ENCODE results near the gene NCAM2.

The NCAM2 gene

DNA sequence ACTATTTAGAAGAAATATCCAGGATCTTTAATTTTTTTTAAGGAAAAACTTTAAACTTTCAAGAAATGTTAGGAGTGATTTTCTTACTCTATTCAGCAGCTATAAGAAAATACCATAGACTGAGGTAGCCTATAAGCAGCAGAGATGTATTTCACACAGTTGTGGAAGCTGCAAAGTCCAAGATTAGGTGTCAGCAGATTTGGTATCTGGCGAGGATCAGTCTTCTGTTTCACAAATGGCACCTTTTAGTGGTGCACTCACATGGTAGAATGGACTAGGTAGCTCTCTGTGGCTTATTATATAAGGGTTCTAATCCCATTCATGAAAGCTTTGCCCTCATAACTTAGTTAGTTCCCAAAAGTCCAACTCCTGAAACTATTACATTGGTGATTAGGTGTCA is 207.4 kb downstream of the NCAM2 start:
- no peak for DNase-seq

DNA sequence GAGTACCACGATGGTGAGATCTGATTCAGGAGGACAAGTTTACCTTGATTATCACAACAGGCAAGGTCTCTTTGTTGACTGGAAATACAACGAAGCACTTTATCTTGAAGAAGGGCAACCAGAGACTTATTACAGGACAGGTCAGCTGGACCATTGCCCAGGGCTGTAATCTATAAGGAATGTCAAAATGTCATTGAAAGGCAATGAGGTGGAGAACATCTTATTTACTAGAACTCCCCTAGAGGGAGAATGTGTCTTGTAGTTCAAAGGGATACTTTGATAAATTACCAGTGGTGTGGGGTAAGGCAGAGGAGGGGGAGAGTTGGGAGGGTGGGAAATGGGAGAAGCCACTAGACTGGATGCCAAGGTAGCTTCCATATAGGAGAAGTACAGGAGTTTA is 212.3 kb downstream of the NCAM2 start:
- DNase-seq = no peak

DNA sequence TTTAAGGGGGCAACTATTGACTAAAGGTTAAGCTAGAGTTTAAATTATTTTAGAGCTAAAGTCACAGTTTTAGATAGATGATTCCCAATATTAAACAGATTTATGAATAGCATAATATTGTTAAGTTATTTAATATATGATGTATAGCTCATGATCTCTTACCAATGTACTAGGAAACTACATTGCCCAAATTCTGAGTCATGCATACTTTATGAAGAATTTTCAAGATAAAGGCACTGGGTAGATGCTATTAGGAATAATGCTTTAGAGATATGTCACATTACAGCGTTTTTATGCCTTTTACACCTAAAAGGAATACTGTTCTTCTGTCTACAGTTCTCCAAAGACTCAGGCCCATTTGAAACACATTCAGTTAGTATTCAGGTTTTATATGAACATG is 215.1 kb downstream of the NCAM2 start:
- no peak for DNase-seq

DNA sequence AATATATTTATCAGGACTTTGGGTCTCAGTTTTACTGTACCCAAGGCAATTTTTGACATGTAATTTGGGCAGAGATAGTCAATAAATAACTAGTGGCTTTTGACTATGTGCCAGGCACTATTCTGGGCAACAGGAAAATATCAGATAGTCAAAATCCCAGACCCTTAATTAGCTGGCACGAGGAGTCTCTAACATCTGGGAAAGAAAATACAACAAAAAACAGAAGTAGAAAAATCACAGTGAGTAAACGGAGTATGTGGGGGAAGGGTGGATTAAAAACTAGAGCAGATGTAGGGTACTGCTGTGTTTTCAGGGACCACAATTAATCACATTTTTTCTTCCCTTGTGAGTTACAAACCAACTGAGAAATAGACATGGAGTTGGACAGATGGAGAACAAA is 217.8 kb downstream of the NCAM2 start:
- DNase-seq = no peak

DNA sequence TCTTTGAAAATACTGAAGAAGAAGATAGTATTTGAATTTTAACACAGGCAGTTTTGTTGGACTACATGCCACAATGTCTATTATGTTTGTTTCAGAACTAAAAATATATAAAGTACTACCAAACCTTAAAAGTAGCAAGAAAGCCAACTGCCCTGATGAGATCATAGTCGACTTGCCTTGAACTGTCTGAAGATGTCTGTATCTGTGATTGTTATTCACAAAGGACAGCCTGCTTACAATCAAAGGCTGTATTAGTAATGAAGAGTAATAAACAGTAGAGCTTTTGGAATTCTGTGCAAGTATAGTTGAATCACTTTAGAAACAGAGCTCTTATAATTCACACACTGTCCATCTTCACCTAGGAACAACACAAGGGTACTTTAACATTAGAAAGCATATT is 228.3 kb downstream of the NCAM2 start:
- no peak for DNase-seq

DNA sequence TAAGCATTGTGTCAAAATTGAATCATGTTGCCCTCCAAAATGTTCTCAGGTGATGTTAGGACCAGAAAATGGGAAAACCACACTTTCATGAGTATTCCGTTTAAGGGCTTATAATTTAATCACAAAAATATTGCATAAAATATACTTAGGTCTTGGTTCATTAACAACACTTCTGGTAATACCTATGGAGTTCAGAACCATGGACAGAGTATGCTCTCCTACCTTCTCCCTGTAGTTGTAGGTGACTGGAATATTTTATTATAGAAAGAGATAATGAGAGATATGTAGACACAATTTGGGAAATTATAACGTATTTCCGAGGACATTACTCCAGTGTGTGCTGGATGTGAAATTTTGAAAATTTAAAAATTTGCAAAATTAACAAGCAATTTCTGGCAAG is 232.5 kb downstream of the NCAM2 start:
- DNase-seq = no peak

DNA sequence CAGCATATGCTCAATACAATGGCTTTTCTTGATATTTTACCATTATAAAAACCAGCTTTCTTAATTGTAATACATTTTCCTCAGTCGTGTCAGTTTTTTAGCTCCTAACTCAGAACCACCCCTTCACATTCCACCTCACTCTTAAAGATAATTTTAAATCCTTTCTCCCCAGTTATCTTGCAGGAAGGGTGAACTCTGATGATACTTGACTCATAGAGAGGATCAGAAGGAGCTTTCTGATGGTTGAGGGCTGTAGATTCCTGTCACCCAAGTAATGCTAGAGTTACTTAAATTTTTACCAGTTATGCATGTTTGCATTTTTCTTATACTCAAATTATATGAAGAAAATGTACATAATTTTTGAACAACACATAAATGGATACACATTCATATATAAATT is 233.7 kb downstream of the NCAM2 start:
- no peak for DNase-seq

DNA sequence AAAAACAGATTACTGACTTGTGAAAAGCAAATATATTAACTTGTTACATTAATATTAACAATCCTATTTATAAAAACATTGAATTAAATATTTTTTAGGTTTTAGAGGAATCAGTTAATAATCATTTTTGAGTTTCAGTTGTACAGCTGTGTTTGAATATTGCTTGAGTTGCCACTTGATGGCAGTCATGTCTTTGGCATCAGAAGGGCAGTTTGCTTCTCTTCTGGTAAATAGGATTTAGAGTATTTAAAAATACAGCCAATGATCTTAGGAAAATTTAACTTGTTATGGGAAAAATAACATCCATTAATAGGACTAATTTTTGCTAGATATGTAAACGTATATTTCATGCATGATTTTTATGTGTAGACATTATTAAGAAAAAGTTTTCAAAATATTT is 234.1 kb downstream of the NCAM2 start:
- DNase-seq = peak in 22 of 56 donors; percentile 0 to 47 (median 6)

DNA sequence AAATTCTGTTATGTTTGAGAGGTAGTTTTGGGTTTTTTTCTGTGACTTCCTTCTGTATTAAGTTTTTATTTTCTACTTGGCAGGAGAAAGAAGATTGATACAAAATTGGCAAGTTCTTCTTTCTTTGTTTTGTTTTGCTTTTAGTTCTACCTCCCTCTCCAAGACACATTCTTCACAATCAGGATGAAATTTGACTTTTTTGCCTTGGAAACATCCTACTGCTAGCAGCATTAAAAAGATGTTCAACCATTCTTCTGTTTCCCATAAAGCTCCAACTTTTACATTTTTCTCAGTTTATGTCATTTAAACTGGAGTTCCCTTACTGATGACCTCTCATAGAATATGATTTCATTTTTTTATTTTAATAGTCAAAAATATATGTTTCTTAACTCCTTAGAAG is 234.8 kb downstream of the NCAM2 start:
- DNase-seq = no peak

DNA sequence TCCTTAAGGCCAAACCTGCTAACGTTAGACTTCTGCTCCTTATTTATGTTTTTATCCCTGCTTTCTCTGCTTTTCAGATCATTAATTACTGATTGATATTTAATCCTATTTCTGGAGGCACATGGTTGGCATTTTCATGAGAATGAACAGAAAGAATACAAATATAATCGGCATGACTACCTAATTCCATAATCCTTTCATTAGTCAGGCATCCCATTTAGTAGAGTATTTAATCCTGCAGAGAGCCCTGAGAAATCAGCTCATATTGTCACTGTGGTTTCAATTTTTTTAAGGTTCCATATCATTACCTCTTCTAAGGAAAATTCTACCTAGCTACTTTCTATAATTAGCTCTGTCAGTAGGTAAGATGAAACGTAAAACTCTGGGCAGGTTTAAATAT is 238.8 kb downstream of the NCAM2 start:
- no peak for DNase-seq

DNA sequence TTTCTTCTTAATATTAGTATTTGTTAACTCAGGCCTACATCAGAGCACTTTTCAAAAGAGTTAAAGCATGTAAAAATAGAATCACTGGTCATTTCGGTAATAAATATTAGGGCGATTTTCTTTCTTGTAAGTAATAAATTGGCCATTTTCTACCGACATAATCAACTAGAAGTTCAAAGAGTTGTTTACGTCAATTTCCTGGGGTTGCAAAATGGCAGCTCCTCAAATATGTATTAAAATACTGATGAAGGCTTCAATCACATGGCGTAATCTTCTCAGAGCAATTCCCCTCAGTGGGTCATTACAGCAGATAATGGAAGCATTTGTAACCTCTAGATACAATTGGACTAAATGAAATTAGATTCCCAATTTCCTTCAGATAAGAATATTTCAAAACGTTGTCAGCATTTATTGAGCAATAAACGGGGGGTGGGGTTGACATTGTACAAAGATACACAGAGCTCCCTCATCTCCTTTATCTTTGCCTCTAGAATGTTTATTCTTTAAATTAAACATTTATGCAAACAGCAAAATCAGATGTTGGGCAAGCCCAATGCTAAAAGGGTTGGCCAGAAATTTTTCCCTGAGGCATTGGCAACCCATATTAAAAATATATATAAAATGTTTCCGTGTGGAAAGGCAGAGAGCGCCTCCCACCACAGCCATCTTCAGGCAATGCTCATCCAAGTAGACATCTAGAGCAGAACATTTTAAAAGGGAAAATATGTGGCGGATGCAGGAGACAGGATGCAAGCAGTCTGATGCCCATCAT is 240.6 kb downstream of the NCAM2 start:
- DNase-seq = no peak

DNA sequence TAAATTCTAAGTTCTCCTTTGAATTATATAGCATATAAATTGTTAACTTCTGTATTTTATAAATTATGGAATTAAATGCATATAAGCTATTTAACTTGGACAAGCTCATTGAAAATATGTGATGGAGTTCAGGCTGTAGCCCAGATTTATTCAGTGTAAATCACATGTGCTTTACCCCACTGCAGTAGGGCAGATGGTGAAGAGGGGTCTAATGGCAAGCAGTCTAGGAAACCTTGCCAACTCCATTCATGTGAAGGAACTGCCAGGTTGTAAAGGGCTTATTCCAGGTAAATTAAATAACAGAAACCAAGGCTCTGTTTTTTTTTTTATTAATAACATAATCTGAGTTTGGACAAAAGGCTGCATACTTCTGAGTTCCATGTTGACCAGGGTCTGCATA is 243.2 kb downstream of the NCAM2 start:
- DNase-seq = no peak

DNA sequence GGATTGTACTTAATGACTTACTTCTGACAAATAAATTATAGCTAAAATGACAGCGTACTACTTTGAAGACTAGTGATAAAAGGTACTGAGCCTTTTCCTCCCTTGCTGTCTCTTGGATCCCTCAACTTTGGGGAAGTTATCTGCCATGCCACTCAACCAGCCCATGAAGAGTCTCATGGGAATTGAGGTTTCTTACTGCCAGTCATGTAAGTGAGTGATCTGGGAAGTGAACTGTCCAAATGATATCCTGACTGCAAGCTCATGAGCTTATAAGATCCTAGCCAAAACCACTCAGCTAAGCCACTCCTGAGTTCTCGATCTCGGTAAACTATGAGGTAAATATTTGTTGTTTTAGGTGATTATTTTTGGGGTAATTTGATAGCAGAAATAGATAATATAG is 247.8 kb downstream of the NCAM2 start:
- no peak for DNase-seq

DNA sequence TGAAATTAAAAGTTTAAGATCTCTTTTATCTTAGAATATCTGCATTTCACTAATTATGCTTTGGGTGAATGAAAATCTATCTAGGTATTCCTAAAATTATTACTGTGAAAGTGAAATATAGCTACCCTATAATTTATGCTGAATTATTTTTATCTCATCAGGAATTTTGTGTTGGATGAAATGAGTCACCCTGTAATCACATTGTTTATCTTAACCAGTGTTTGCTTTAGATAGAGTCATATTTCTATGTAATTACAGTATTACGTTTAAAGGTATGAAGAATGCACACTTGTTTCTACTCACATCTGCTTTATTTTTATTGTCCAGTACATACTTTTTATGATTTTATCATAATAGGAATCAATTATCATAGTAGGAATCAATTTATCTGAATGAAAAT is 249.2 kb downstream of the NCAM2 start:
- DNase-seq = no peak

DNA sequence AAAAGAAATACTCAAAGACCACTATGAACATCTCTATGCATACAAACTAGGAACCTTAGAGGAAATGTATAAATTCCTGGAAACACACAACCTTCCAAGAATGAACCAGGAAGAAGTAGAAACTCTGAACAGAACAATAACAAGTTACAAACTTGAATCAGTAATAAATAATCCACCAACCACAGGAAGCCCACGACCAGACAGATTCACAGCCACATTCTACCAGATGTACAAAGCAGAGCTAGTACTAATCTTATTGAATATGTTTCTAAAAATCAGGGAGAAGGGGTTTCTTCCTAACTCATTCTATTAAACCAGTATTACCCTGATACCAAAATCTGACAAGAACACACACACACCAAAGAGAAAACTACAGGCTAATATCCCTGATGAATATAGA is 263.8 kb downstream of the NCAM2 start:
- DNase-seq = no peak

DNA sequence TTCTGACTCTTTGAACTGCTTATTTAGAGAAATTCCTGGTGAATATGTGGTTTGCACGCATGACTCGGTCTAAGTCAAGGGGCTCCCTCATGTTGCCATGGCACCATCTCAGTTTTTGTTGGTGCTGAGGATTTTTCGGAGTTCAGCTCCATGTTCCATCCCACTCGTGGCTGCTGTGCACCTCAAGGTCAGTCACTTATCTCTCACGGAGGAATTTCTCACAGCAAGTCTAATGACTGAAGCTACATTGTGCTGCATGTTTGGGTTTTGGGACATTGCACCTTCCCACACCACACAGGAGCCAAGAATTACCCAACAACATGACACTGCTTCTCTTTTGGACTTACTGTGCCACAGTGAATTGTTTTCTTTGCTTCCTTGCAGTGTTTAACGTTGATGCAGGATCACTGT is 269.9 kb downstream of the NCAM2 start:
- DNase-seq = no peak

DNA sequence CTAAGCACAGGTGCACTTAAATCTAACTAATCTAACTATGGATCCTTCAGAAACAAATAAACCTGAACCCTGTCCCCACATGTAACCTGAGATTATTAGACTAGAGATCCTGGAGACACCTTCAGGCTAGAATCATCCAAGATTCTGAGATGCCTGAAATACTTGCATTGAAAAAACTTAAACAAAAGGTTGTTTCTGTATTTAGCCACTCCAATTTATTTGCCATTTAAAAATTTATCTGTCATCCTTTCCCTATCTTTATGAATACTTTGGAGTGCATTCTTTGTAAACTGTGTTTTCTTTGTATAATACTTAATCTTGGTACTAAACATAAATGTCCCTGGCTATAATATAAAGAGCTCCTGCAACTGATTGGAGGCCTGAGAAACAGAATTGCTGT is 270.7 kb downstream of the NCAM2 start:
- DNase-seq = no peak

DNA sequence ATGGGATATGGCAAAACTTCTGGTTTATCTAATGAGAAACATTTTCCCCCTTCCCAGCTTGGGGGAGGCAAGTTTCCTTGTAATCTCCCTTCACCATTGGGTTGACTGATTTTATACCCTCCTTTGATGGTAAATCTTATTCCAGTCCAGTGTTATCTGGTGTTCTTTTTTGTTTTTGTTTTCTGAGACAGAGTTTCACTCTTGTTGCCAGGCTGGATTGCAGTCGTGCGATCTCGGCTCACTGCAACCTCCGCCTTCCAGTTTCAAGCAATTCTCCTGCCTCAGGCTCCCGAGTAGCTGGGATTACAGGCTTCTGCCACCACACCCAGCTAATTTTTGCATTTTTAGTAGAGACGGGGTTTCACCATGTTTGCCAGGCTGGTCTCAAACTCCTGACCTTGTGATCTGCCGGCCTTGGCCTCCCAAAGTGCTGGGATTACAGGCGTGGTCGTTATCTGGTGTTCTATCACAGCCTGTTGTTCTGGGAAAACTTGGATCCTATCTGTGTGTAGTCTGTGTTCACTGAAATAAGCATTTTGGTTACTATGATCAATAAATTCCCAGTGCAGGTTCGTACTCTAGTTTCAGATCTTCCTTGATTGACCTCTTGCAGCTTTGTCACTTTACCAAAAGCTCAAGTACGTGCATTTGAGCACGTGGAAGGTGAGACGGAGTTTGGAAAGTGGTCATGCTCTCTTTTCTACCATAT is 281.1 kb downstream of the NCAM2 start:
- DNase-seq = no peak

DNA sequence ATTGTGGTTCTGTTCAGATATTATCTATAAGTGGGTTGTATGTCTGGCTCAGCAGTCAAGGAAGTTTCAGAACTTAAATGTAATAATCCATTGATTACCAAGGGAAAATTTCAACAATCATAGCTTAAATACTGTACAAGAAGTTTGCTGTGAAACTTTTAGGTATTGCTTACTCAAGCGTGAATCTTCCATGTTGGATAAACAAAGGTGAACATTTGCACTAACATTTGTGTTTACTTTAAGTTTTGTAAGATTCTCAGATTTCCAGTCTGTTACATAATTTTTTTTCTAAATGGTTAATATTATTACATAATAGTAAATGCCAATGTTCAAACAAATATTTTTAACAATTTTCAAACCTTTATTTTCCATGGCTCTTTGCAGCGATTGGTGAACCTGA is 285.6 kb downstream of the NCAM2 start:
- DNase-seq = no peak

DNA sequence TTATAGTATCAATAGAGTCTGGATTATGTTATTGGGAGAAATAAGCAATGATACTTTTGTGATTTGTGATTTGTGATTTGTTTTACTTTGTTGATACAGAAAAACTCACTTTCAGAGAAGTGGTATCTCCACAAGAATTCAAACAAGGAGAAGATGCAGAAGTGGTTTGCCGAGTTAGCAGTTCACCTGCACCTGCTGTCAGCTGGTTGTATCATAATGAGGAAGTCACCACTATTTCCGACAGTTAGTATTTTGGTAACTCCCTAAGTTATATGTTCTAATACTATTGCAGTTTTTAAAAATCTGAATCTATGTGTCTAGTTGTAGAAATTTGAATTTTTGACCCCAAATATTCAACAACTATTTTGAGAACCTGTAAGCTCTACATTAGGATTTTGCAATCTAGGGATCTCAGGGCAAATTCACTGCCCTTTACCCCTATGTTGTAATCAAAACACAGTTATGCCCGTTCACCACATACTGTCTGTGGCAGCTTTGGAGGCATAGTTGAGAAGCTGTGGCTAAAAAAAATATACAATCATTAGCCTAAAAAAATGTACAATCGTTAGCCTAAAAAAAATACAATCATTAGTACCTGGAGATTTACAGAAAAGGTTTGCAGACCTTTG is 288.1 kb downstream of the NCAM2 start:
- no peak for DNase-seq

DNA sequence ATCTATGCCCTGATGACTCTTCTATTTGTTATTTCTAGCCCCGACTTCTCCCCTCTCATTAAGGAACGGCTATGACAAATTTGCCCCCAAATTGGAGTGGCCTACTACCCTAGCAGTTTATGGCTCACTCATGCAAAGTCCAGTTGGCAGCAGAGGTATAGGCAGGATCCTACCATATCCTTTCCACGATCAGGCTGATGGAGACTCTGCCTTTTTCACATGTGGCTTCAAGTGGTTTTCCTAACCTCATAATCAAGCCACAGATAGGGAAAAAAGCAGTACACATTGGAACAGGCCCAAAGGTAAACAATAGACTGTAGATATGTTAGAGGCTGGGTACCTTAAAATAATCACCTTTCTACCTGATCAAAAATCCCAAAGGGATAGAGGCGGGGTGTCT is 292.5 kb downstream of the NCAM2 start:
- DNase-seq = no peak

DNA sequence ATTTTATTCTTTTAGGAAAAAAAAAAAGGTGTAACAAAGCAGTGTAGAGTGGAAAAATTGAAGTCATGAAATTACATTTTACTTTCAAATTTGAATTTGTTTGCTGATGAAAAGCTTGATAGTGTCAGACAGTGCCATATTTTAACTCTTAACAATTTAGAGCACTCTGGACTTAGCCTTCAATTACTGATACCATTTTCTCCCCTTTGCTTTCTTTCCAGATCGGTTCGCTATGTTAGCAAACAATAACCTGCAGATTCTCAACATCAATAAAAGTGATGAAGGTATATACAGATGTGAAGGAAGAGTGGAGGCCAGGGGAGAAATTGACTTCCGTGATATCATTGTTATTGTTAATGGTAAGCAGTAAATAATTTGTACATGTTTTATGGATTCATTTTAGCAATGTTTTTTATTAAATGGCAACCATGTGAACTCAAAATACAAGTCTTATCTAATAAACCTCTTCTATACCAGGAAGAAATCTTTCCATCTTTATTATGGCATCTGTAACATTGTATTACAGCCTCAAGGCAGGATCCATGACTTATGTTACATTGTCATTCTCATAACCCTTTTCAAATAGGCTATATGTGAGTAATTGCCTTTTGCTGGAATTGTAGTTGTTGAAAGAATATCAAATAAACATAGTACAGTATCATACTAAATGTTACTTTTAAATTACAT is 293.8 kb downstream of the NCAM2 start:
- DNase-seq = no peak
